Nephron progenitor cell (in vitro differentiated cells): Measurements from ENCODE around the gene ARHGEF12.

Source experiments
- DNase-seq: peaks from one replicate; pipeline ENCODE4 v3.0.0; 2021
- H3K27ac Mint-ChIP-seq: 2 replicates; pipeline ENCODE4 v1.8.0; 2021; ENCODE audit warnings: mild to moderate bottlenecking, moderate library complexity, mixed read lengths
- H3K27me3 Mint-ChIP-seq: 2 replicates; pipeline ENCODE4 v1.8.0; 2021; ENCODE audit warnings: mild to moderate bottlenecking, low read depth, mixed read lengths; ENCODE audit not compliant: poor library complexity
- H3K36me3 Mint-ChIP-seq: 2 replicates; pipeline ENCODE4 v1.8.0; 2021; ENCODE audit warnings: low read depth, mixed read lengths
- H3K4me1 Mint-ChIP-seq: 2 replicates; pipeline ENCODE4 v1.8.0; 2021; ENCODE audit warnings: mixed read lengths
- H3K4me3 Mint-ChIP-seq: 2 replicates; pipeline ENCODE4 v1.8.0; 2021; ENCODE audit warnings: mild to moderate bottlenecking, moderate library complexity, mixed read lengths
- H3K9me3 Mint-ChIP-seq: 2 replicates; pipeline ENCODE4 v1.8.0; 2021; ENCODE audit warnings: mild to moderate bottlenecking, moderate library complexity, mixed read lengths
- CTCF ChIP-seq: fragments of 200-600 bp; sonication (generic); IDR thresholded peaks from 2 replicates; pipeline ENCODE4 v1.5.0; 2021; ENCODE audit warnings: antibody characterized with exemption

Gene ARHGEF12

DNA sequence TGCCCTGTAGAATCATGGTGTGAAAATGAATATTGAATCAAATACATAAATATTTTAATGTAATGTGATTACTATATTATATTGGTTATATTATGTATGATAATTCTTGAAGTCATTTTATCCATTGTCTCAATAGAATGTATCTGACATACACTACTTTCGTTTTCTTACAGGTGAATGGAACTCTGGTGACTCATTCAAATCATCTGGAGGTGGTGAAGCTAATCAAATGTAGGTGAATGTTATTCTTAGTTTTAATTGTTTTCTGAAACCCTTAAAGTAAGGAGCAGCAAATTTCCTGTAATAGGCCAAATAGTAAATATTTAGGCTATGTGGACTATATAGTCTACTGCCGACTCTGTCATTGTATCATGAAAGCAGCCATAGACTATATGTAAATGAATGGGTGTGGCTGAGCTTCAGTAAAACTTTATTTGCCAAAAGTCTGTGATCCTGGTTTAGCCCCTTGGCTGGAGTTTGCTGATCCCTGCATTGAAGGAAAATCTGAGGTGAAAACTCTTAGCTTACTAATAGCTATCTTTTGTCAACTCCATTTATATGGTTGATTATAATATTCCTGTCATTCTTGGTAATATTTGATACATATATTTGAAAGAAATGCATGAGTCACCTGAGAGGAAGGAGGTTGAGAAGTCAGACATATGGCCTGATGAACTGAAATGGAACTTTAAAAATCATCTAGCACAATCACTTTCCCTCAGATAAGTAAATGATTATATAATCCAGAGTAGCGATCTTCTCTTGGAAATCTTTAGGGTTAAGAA, 88.2 kb downstream of the ARHGEF12 start:
- Mint-ChIP-seq H3K27me3 (no peaks in the 10 kb centered on the region), H3K4me1 (peaks cover 12% of the 10 kb centered on the region), H3K4me3 (no peak overlapping the region), H3K27ac (peak overlapping the region; percentile 76), H3K9me3 (no peaks in the 10 kb centered on the region), H3K36me3 (peaks cover 24% of the 10 kb centered on the region)
- TF ChIP-seq CTCF, result no peak
- DNase-seq, result no peak

GRCh38 chr11:120424970-120425332, 88.7 kb downstream of the ARHGEF12 start:
- peaks cover 12% of the 10 kb centered on the region for H3K4me1 Mint-ChIP-seq
- peak overlapping the region; percentile 76 for H3K27ac Mint-ChIP-seq
- no peaks in the 10 kb centered on the region for H3K9me3 Mint-ChIP-seq
- no peak for TF ChIP-seq CTCF
- H3K36me3 Mint-ChIP-seq, result peaks cover 22% of the 10 kb centered on the region
- peak; percentile 18 for DNase-seq
- H3K4me3 Mint-ChIP-seq, result no peak overlapping the region
- no peaks in the 10 kb centered on the region for H3K27me3 Mint-ChIP-seq

GRCh38 chr11:120425527-120425926, 89.3 kb downstream of the ARHGEF12 start:
- DNase-seq, result no peak
- Mint-ChIP-seq H3K9me3 (no peaks in the 10 kb centered on the region), H3K36me3 (peaks cover 22% of the 10 kb centered on the region), H3K4me3 (no peak overlapping the region), H3K27ac (peak overlapping the region; percentile 73), H3K27me3 (no peaks in the 10 kb centered on the region), H3K4me1 (peaks cover 12% of the 10 kb centered on the region)
- TF ChIP-seq CTCF, result no peak

GRCh38 chr11:120430146-120430545, 93.9 kb downstream of the ARHGEF12 start:
- no peak overlapping the region for H3K4me3 Mint-ChIP-seq
- no peak overlapping the region for H3K27ac Mint-ChIP-seq
- TF ChIP-seq CTCF, result no peak
- DNase-seq, result no peak
- H3K9me3 Mint-ChIP-seq, result no peaks in the 10 kb centered on the region
- no peaks in the 10 kb centered on the region for H3K27me3 Mint-ChIP-seq
- peaks cover 27% of the 10 kb centered on the region for H3K36me3 Mint-ChIP-seq
- peaks cover 4% of the 10 kb centered on the region for H3K4me1 Mint-ChIP-seq

DNA sequence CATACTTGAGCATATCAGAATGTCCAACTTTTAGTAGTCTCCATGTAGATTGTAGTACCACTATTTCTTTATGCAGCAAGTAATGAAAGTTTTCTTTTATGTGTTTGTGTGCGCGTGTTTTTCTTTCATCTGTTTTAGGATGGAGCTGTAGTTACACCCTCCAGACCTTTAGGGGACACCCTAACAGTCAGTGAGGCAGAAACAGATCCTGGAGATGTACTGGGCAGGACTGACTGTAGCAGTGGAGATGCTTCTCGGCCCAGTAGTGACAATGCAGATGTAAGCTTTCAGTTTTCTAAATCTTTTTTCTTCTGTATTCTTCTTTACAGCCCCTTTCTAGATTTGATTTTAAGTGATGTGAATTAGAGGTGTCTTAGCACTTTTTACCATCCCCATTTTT, 95.4 kb downstream of the ARHGEF12 start:
- Mint-ChIP-seq H3K9me3 (no peaks in the 10 kb centered on the region), H3K36me3 (peaks cover 28% of the 10 kb centered on the region), H3K27me3 (no peaks in the 10 kb centered on the region), H3K4me3 (no peak overlapping the region), H3K27ac (no peak overlapping the region), H3K4me1 (no peaks in the 10 kb centered on the region)
- no peak for TF ChIP-seq CTCF
- DNase-seq, result no peak
